Fibroblast of lung (primary cell): ENCODE results near the gene TFAP2E. TPM values are rescaled to one million over a fixed set of nuclear protein-coding genes. Genes with fewer than 3 reads are reported as not detected.
A peak's percentile ranks its signal among the peaks of the same experiment; 100 is the strongest.

Experiments
- DNase-seq, 2 donors: peaks; one replicate each; pipeline versions ENCODE4 v3.0.0 to v3.0.0-alpha.2; 2010; ENCODE audit warnings: low read depth in 2 of 2
- H2AFZ ChIP-seq: 2 replicates; pipeline ENCODE4 v1.5.1; 2012; ENCODE audit warnings: low read length, control low read depth, inconsistent platforms
- H3K27ac ChIP-seq: 2 replicates; pipeline ENCODE4 v1.5.1; 2011; ENCODE audit warnings: low read length, control low read depth; ENCODE audit not compliant: insufficient read depth
- H3K27me3 ChIP-seq: 2 replicates; pipeline ENCODE4 v1.5.1; 2011; ENCODE audit warnings: mild to moderate bottlenecking, low read length; ENCODE audit not compliant: control insufficient read depth, insufficient read depth
- H3K36me3 ChIP-seq: 2 replicates; pipeline ENCODE4 v1.5.1; 2011; ENCODE audit warnings: low read length; ENCODE audit not compliant: control insufficient read depth, insufficient read depth
- H3K4me1 ChIP-seq: 2 replicates; pipeline ENCODE4 v1.5.1; 2011; ENCODE audit warnings: low read length; ENCODE audit not compliant: control insufficient read depth, insufficient read depth; ENCODE audit errors: extremely low read depth
- H3K4me2 ChIP-seq: 2 replicates; pipeline ENCODE4 v1.5.1; 2011; ENCODE audit warnings: low read length, control low read depth; ENCODE audit not compliant: insufficient read depth; ENCODE audit errors: extremely low read depth
- H3K4me3 ChIP-seq, 4 experiments: fragments of 200-600 bp in 1 of 4; sonication (generic) in 1 of 4; replicated peaks in 1 of 4; 2 replicates each; pipeline ENCODE4 v1.5.1; 2011 to 2016; ENCODE audit warnings: low read length in 4 of 4, low read depth in 3 of 4, mild to moderate bottlenecking in 3 of 4, control low read depth in 2 of 4, inconsistent platforms in 1 of 4, mixed read lengths in 1 of 4; ENCODE audit not compliant: insufficient read depth in 1 of 4; ENCODE audit errors: control extremely low read depth in 1 of 4
- H3K79me2 ChIP-seq: 2 replicates; pipeline ENCODE4 v1.5.1; 2012; ENCODE audit warnings: mild to moderate bottlenecking, low read length, inconsistent platforms; ENCODE audit not compliant: control insufficient read depth, insufficient read depth
- H3K9ac ChIP-seq: 2 replicates; pipeline ENCODE4 v1.5.1; 2011; ENCODE audit warnings: mild to moderate bottlenecking, low read length, control low read depth; ENCODE audit not compliant: insufficient read depth
- H3K9me3 ChIP-seq: 2 replicates; pipeline ENCODE4 v1.5.1; 2012; ENCODE audit warnings: low read depth, low read length; ENCODE audit not compliant: control insufficient read depth, insufficient read depth
- H4K20me1 ChIP-seq: 2 replicates; pipeline ENCODE4 v1.5.1; 2011; ENCODE audit warnings: low read length; ENCODE audit not compliant: control insufficient read depth, insufficient read depth; ENCODE audit errors: extremely low read depth
- CTCF ChIP-seq, 2 donors: IDR thresholded peaks in 1 of 2; conservative IDR thresholded peaks in 1 of 2; 1 replicate in 1 of 2; 2 replicates in 1 of 2; pipeline ENCODE4 v1.5.1; 2011 to 2012; ENCODE audit warnings: low read length in 2 of 2, control low read depth in 1 of 2, inconsistent platforms in 1 of 2, low read depth in 1 of 2, mild to moderate bottlenecking in 1 of 2
- EZH2 ChIP-seq: IDR thresholded peaks from 2 replicates; pipeline ENCODE4 v1.5.1; 2012; ENCODE audit warnings: low read length, control low read depth, mild to moderate bottlenecking; ENCODE audit errors: missing control alignments
- polyA plus RNA-seq, 2 donors: library from polyadenylated mRNA; depleted of rRNA in 1 of 2; stranded (reverse) in 1 of 2; unstranded in 1 of 2; fragments of >200 nt; gene quantifications; 2 replicates each; pipeline ENCODE4 v1.2.1, GENCODE V29; 2011 to 2012; ENCODE audit warnings: missing spikeins in 1 of 2
- total RNA-seq: library from RNA; depleted of rRNA; stranded (reverse); fragments of >200 nt; gene quantifications from 2 replicates; pipeline ENCODE4 v1.2.1, GENCODE V29; 2014

TFAP2E gene
- total and polyA plus RNA-seq, 2 donors (not counting 1 experiment from before 2014, with no cell fraction given) = 0.17 to 0.83 TPM

- no peaks in the 10 kb centered on the region for H3K9me3 ChIP-seq
- H3K79me2 ChIP-seq = peaks cover 18% of the 10 kb centered on the region
- peak overlapping the region; percentile 88 for H3K27ac ChIP-seq
- TF ChIP-seq EZH2 (no peak), CTCF (conservative IDR thresholded peaks at IDR 0.05 in 1 of 2, IDR thresholded peaks at IDR 0.05 in 1 of 2; ENCODE audit: low read depth in 1 of 2, low read length in 2 of 2) (no peak)
- peaks cover 7% of the 10 kb centered on the region for H3K4me1 ChIP-seq
- DNase-seq = no peak
- H3K9ac ChIP-seq = peak overlapping the region; percentile 90
- H2AFZ ChIP-seq = no peak overlapping the region
- H3K4me2 ChIP-seq = peak overlapping the region; percentile 88
- H3K36me3 ChIP-seq = peaks cover 12% of the 10 kb centered on the region
- H3K4me3 ChIP-seq = peak overlapping the region; percentile 83 to 97 (median 92)
- no peaks in the 10 kb centered on the region for H3K27me3 ChIP-seq
- H4K20me1 ChIP-seq = no peaks in the 10 kb centered on the region
These were observed 14.5 kb upstream of the TFAP2E start for GRCh38 chr1:35558374-35559316.

GRCh38 chr1:35559317-35559944 lies 13.7 kb upstream of the TFAP2E start:
- Histone ChIP-seq H3K79me2 (peaks cover 16% of the 10 kb centered on the region), H3K4me1 (peaks cover 7% of the 10 kb centered on the region), H3K27ac (no peak overlapping the region), H3K4me3 (peak overlapping the region in 2 of 4 experiments; percentile 20 to 97), H2AFZ (no peak overlapping the region), H3K36me3 (peaks cover 16% of the 10 kb centered on the region), H3K9ac (no peak overlapping the region), H3K27me3 (no peaks in the 10 kb centered on the region), H3K4me2 (peak overlapping the region; percentile 48), H3K9me3 (no peaks in the 10 kb centered on the region), H4K20me1 (no peaks in the 10 kb centered on the region)
- no peak for DNase-seq
- TF ChIP-seq CTCF (conservative IDR thresholded peaks at IDR 0.05 in 1 of 2, IDR thresholded peaks at IDR 0.05 in 1 of 2; ENCODE audit: low read depth in 1 of 2, low read length in 2 of 2) = no peak
